HCT116 (cell line): ENCODE measurements around the gene CATSPER4. TPM values are rescaled to one million over a fixed set of nuclear protein-coding genes. Genes with fewer than 3 reads are reported as not detected.

Experiments used
- ATAC-seq: fragments of 200-7000 bp; cut with Tn5 transposase; 2 replicates; pipeline ENCODE4 v1.9.1; 2020; ENCODE audit warnings: mild to moderate bottlenecking, moderate library complexity
- BruUV-seq: library from RNA; stranded (reverse); fragments of 400-500 nt; replicated peaks from 2 replicates; lab custom pipeline; 2021; lab: Mats Ljungman, UMichigan
- CTCF ChIA-PET: fragments of 300-600 bp; sonication (Branson Sonifier 250); formaldehyde crosslinking; loops from one replicate; lab custom pipeline; 2021; ENCODE audit warnings: antibody characterized with exemption; lab: Charles Lee
- POLR2A ChIA-PET: fragments of 300-600, 350-600 bp; sonication (Branson Sonifier 250); formaldehyde crosslinking; loops from one replicate; lab custom pipeline; 2021; ENCODE audit warnings: antibody characterized with exemption; lab: Charles Lee
- RAD21 ChIA-PET, 2 experiments: fragments of 300-600 bp; sonication (Branson Sonifier 250); formaldehyde crosslinking; loops; one replicate each; lab custom pipeline; 2023; ENCODE audit warnings: low total read pairs in 2 of 2; ENCODE audit not compliant: uncharacterized antibody in 2 of 2, unreplicated experiment in 2 of 2, low non-redundant PET in 1 of 2; lab: Charles Lee
- DNase-seq: peaks from one replicate; pipeline ENCODE4 v3.0.0-alpha.2; 2010; ENCODE audit warnings: low read depth, low spot score
- H2AFZ ChIP-seq: fragments of 200-600 bp; shearing (Covaris generic), sonication (generic); 2 replicates; pipeline ENCODE4 v1.6.1; 2017; ENCODE audit warnings: low read depth, mixed run types, mixed read lengths, antibody characterized with exemption, low read length; ENCODE audit not compliant: poor library complexity, severe bottlenecking
- H3K27ac ChIP-seq: 2 replicates; pipeline ENCODE4 v1.5.1; 2012; ENCODE audit warnings: low read depth, low read length
- H3K27me3 ChIP-seq: fragments of 200-600 bp; sonication (generic); 2 replicates; pipeline ENCODE4 v1.6.1; 2016; ENCODE audit warnings: mixed run types, low read length, mixed read lengths; ENCODE audit not compliant: insufficient read depth
- H3K36me3 ChIP-seq, 2 experiments: fragments of 200-500 bp in 1 of 2; fragments of 200-600 bp in 1 of 2; sonication (Bioruptor generic) in 1 of 2; sonication (generic) in 1 of 2; 2 replicates each; pipeline versions ENCODE4 v1.5.1 to v1.6.1; 2014 to 2016; ENCODE audit warnings: low read length in 2 of 2, inconsistent platforms in 1 of 2, mixed read lengths in 1 of 2, mixed run types in 1 of 2; ENCODE audit not compliant: insufficient read depth in 2 of 2, control insufficient read depth in 1 of 2
- H3K4me1 ChIP-seq, 2 experiments: fragments of 200-600 bp in 1 of 2; sonication (generic) in 1 of 2; 2 replicates each; pipeline versions ENCODE4 v1.5.1 to v1.6.1; 2012 to 2017; ENCODE audit warnings: low read length in 2 of 2, inconsistent platforms in 1 of 2, mild to moderate bottlenecking in 1 of 2, mixed read lengths in 1 of 2, mixed run types in 1 of 2, moderate library complexity in 1 of 2; ENCODE audit not compliant: insufficient read depth in 2 of 2, control insufficient read depth in 1 of 2
- H3K4me2 ChIP-seq: fragments of 200-600 bp; sonication (generic); 2 replicates; pipeline ENCODE4 v1.6.1; 2017; ENCODE audit warnings: mixed run types, low read length, mixed read lengths
- H3K4me3 ChIP-seq, 2 experiments: fragments of 200-600 bp in 1 of 2; sonication (generic) in 1 of 2; replicated peaks in 1 of 2; 2 replicates each; pipeline ENCODE4 v1.5.1; 2011 to 2016; ENCODE audit warnings: low read length in 2 of 2, control low read depth in 1 of 2, low read depth in 1 of 2, mild to moderate bottlenecking in 1 of 2, mixed read lengths in 1 of 2, mixed run types in 1 of 2
- H3K79me2 ChIP-seq: fragments of 200-600 bp; sonication (generic); 2 replicates; pipeline ENCODE4 v1.6.1; 2017; ENCODE audit warnings: mild to moderate bottlenecking, mixed run types, low read length, moderate library complexity, mixed read lengths; ENCODE audit not compliant: insufficient read depth
- H3K9ac ChIP-seq: fragments of 200-600 bp; sonication (generic); 2 replicates; pipeline ENCODE4 v1.6.1; 2016; ENCODE audit warnings: low read length, mixed read lengths
- H3K9me2 ChIP-seq: fragments of 200-600 bp; sonication (generic), shearing (Covaris generic); 2 replicates; pipeline ENCODE4 v1.6.1; 2017; ENCODE audit warnings: mixed run types, mild to moderate bottlenecking, moderate library complexity; ENCODE audit not compliant: insufficient read depth
- H3K9me3 ChIP-seq, 2 experiments: fragments of 200-500 bp in 1 of 2; fragments of 200-600 bp in 1 of 2; sonication (Bioruptor generic) in 1 of 2; sonication (generic) in 1 of 2; 2 replicates each; pipeline ENCODE4 v1.6.1; 2014 to 2017; ENCODE audit warnings: low read length in 2 of 2, mixed read lengths in 2 of 2, inconsistent platforms in 1 of 2, low read depth in 1 of 2, mild to moderate bottlenecking in 1 of 2, mixed run types in 1 of 2, moderate library complexity in 1 of 2; ENCODE audit not compliant: control insufficient read depth in 1 of 2, insufficient read depth in 1 of 2
- H4K20me1 ChIP-seq: fragments of 200-600 bp; sonication (generic), shearing (Covaris generic); 2 replicates; pipeline ENCODE4 v1.6.1; 2017; ENCODE audit warnings: mixed run types, mild to moderate bottlenecking, moderate library complexity; ENCODE audit not compliant: insufficient read depth
- ATF3 ChIP-seq: IDR thresholded peaks from 2 replicates; pipeline ENCODE4 v1.6.1; 2012
- CEBPB ChIP-seq: IDR thresholded peaks from 2 replicates; pipeline ENCODE4 v1.6.1; 2012; ENCODE audit warnings: low read depth
- EGR1 ChIP-seq: IDR thresholded peaks from 2 replicates; pipeline ENCODE4 v1.6.1; 2012; ENCODE audit warnings: low read depth
- ELF1 ChIP-seq: IDR thresholded peaks from 2 replicates; pipeline ENCODE4 v1.6.1; 2012; ENCODE audit warnings: low read depth, borderline replicate concordance
- EZH2 ChIP-seq: fragments of 200-600 bp; sonication (generic); IDR thresholded peaks from 2 replicates; pipeline ENCODE4 v1.6.1; 2017; ENCODE audit warnings: antibody characterized with exemption, mixed run types
- EZH2phosphoT487 ChIP-seq: fragments of 200-600 bp; IDR thresholded peaks from 2 replicates; pipeline ENCODE4 v1.6.1; 2018; ENCODE audit warnings: antibody characterized with exemption, borderline replicate concordance
- POLR2A ChIP-seq: IDR thresholded peaks from 2 replicates; pipeline ENCODE4 v1.7.0; 2011; ENCODE audit warnings: borderline replicate concordance; ENCODE audit not compliant: insufficient read depth, insufficient read length; ENCODE audit errors: extremely low read depth
- POLR2AphosphoS5 ChIP-seq: IDR thresholded peaks from 2 replicates; pipeline ENCODE4 v1.6.1; 2011; ENCODE audit warnings: mild to moderate bottlenecking, low read depth, low read length, moderate library complexity
- RAD21 ChIP-seq: IDR thresholded peaks from 2 replicates; pipeline ENCODE4 v1.6.1; 2012; ENCODE audit warnings: low read depth, mild to moderate bottlenecking
- REST ChIP-seq: IDR thresholded peaks from 2 replicates; pipeline ENCODE4 v1.6.1; 2012; ENCODE audit warnings: low read depth
- SIN3A ChIP-seq: IDR thresholded peaks from 2 replicates; pipeline ENCODE4 v1.6.1; 2012; ENCODE audit warnings: low read depth
- SP1 ChIP-seq: IDR thresholded peaks from 2 replicates; pipeline ENCODE4 v1.6.1; 2012; ENCODE audit warnings: low read depth
- TCF7L2 ChIP-seq: IDR thresholded peaks from 2 replicates; pipeline ENCODE4 v1.7.0; 2011; ENCODE audit warnings: borderline replicate concordance, inconsistent platforms; ENCODE audit not compliant: insufficient read depth, insufficient read length; ENCODE audit errors: extremely low read depth
- ZBTB33 ChIP-seq: IDR thresholded peaks from 2 replicates; pipeline ENCODE4 v1.6.1; 2011; ENCODE audit warnings: mild to moderate bottlenecking, low read length, moderate library complexity; ENCODE audit not compliant: insufficient replicate concordance; ENCODE audit errors: extremely low read depth
- ZFX ChIP-seq: fragments of 450-650 bp; IDR thresholded peaks from 2 replicates; pipeline ENCODE4 v1.6.1; 2017
- ZNF274 ChIP-seq: fragments of 200-500 bp; sonication (Bioruptor generic); IDR thresholded peaks from 2 replicates; pipeline ENCODE4 v1.6.1; 2014; ENCODE audit warnings: mild to moderate bottlenecking, low read depth, low read length, inconsistent platforms
- intact Hi-C: fragments of 100-400 bp; cut with micrococcal nuclease; formaldehyde crosslinking; loops from 2 replicates; pipeline ENCODE4 v1.10.0; 2022
- total RNA-seq: library from RNA; stranded (reverse); gene quantifications from one replicate; pipeline ENCODE4 v1.2.1, GENCODE V29; 2021; ENCODE audit not compliant: unreplicated experiment

CATSPER4 gene
- total RNA-seq, 1 experiment from 2014 or later: not detected

GRCh38 chr1:26155370-26156284, 34.8 kb upstream of the CATSPER4 start:
- H3K9ac ChIP-seq: no peak overlapping the region
- H3K36me3 ChIP-seq: no peaks in the 10 kb centered on the region
- no peaks in the 10 kb centered on the region for H3K9me3 ChIP-seq
- H3K4me1 ChIP-seq: peaks cover 11 to 28% of the 10 kb centered on the region in 2 experiments
- ATAC-seq (no peak), DNase-seq (no peak)
- RAD21 ChIA-PET: no interaction called here
- no peak overlapping the region for H3K4me3 ChIP-seq
- H4K20me1 ChIP-seq: no peaks in the 10 kb centered on the region
- intact Hi-C loops: no loop called here
- POLR2A ChIA-PET: interaction anchor here (1.6 kb wide), 1 partner anchor 10 kb away, joined by 5 read pairs; no protein-coding TSS in a partner anchor
- H3K9me2 ChIP-seq: no peaks in the 10 kb centered on the region
- BruUV-seq: no TSS peak
- CTCF ChIA-PET: interaction anchor here (1.1 to 2.9 kb wide), 4 partner anchors 11 to 22 kb away, joined by 3 to 21 read pairs (median 7); partner anchors contain the start of genes CNKSR1 and ZNF593
- no peaks in the 10 kb centered on the region for H3K79me2 ChIP-seq
- no peak overlapping the region for H3K4me2 ChIP-seq
- no peaks in the 10 kb centered on the region for H3K27me3 ChIP-seq
- TF ChIP-seq TCF7L2 (no peak), SP1 (no peak), REST (no peak), ELF1 (no peak), POLR2AphosphoS5 (no peak), ZNF274 (no peak), EZH2phosphoT487 (no peak), EZH2 (no peak), ZBTB33 (no peak), RAD21 (no peak), POLR2A (no peak), ATF3 (no peak), ZFX (no peak), SIN3A (no peak), CEBPB (no peak), EGR1 (no peak)
- no peak overlapping the region for H2AFZ ChIP-seq
- no peak overlapping the region for H3K27ac ChIP-seq
